Right atrium auricular region (tissue), 2 donors: ENCODE measurements around the gene LSM14A. TPM values are rescaled to one million over a fixed set of nuclear protein-coding genes. Genes with fewer than 3 reads are reported as not detected.

ENCODE experiments used
- DNase-seq: peaks from one replicate; pipeline ENCODE4 v3.0.0-alpha.2; 2019; ENCODE audit warnings: low spot score
- H3K27ac ChIP-seq, 2 donors: fragments of 200-600 bp; sonication (generic); 1 replicate in 1 of 2; 2 replicates in 1 of 2; pipeline ENCODE4 v1.5.1; 2016 to 2019
- H3K27me3 ChIP-seq, 2 donors: fragments of 200-600 bp; sonication (generic); one replicate each; pipeline versions ENCODE4 v1.5.1 to v1.6.0; 2017 to 2019
- H3K36me3 ChIP-seq: fragments of 200-600 bp; sonication (generic); one replicate; pipeline ENCODE4 v1.5.1; 2016
- H3K4me1 ChIP-seq, 2 donors: fragments of 200-600 bp; sonication (generic); one replicate each; pipeline versions ENCODE4 v1.5.1 to v1.6.0; 2017 to 2019
- H3K4me3 ChIP-seq, 2 donors: fragments of 200-600 bp; sonication (generic); 1 replicate in 1 of 2; 2 replicates in 1 of 2; pipeline ENCODE4 v1.5.1; 2017 to 2019; ENCODE audit warnings: mild to moderate bottlenecking in 1 of 2, moderate library complexity in 1 of 2
- H3K9me3 ChIP-seq, 2 donors: fragments of 200-600 bp; sonication (generic); one replicate each; pipeline ENCODE4 v1.5.1; 2019
- CTCF ChIP-seq, 2 donors: fragments of 200-600 bp; sonication (generic); IDR thresholded peaks; one replicate each; pipeline ENCODE4 v1.5.1; 2019; ENCODE audit warnings: antibody characterized with exemption in 2 of 2
- total RNA-seq, 2 donors: library from RNA; depleted of rRNA; stranded (reverse); fragments of >200 nt; gene quantifications; one replicate each; pipeline ENCODE4 v1.1.0, GENCODE V29; 2016

LSM14A gene
- total RNA-seq, 2 donors from 2014 or later = 60.3 to 80.2 TPM

DNA sequence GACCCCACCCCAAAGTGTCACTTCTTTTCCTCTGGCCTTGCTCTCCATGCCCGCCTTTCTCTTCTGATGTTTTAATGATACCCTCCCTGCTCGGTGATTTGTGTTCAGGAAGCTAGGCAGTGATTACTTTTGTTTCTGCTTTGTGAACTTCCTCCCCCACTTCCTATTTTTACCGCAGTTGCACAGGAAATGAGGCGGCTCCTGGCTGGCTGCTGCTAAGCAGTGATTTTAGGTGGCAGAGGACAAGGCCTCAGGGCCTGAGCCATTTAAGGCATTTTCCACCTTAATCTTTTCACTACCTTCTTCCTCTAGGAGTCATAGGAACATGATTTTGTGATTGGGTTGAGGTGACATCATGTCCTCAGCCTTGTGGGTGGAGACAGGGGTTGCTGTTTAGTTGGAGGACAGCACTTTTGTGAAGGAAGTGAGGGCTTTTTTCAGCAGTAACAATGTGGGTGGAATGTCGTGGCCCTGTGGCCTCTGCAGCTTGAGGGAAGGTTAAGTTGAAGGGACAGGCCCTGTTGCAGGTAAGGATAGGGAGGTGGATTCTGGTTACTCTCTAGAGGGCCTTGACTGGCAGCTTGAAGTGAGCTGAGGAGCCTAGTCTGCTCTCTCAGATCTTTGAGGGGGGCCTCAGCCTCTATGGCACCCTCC is 97.8 kb downstream of the LSM14A start:
- peak overlapping the region in 1 of 2 donors; percentile 9 for H3K4me3 ChIP-seq
- no peak for TF ChIP-seq CTCF (IDR thresholded peaks at IDR 0.05)

DNA sequence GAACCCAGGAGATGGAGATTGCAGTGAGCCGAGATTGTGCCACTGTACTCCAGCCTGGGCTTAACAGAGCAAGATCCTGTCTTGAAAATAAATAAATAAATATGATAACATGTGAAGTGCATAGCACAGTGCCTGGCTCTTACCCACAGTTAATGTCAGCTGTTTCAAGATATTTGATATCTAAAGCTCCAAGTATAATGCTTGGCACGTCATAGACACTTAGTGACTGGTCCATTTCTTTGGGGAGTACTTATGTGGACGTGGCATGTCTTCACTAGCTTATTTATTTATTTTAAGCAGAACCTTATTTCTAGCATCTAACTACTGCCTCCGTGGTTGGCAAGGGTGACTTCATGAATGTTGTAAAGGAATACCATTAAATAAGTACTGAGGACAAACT is 100.8 kb downstream of the LSM14A start:
- no peak overlapping the region for H3K4me3 ChIP-seq
- peaks cover 0 to 70% of the 10 kb centered on the region in 2 donors for H3K4me1 ChIP-seq
- DNase-seq = no peak
- peak overlapping the region in 1 of 2 donors; percentile 49 for H3K27ac ChIP-seq
- no peaks in the 10 kb centered on the region for H3K36me3 ChIP-seq
- TF ChIP-seq CTCF (IDR thresholded peaks at IDR 0.05) = no peak
- H3K9me3 ChIP-seq = no peaks in the 10 kb centered on the region
- no peaks in the 10 kb centered on the region for H3K27me3 ChIP-seq

More for the DNA sequence above, 97.8 kb downstream of the LSM14A start:
- Histone ChIP-seq H3K9me3 (no peaks in the 10 kb centered on the region), H3K36me3 (no peaks in the 10 kb centered on the region), H3K4me1 (peaks cover 0 to 63% of the 10 kb centered on the region in 2 donors), H3K27ac (peak overlapping the region; percentile 84 to 87), H3K27me3 (no peaks in the 10 kb centered on the region)
- peak; percentile 78 for DNase-seq

DNA sequence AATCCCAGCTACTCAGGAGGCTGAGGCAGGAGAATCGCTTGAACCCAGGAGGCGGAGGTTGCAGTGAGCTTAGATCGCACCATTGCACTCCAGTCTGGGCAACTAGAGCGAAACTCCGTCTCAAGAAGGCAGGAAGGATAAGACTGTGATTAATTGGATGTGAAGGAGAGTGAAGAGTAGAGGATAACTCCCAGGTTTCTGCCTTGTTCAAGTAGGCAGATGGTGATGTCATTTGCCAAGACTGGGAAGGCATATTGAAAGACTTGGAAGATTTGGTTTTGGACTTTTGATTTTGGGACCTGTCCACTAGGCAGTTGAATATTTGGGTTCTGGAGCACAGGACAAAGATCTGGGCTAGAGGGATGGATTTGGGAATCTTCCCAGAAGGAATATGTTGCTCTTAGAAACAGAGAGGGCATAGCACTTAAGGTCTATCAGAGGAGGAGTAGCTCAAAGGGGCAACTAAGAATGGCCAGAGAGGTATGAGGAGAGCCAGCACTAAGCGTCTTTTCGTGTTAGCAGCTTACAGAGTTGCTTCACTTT is 102.1 kb downstream of the LSM14A start:
- DNase-seq = no peak
- TF ChIP-seq CTCF (IDR thresholded peaks at IDR 0.05) = no peak
- Histone ChIP-seq H3K27ac (peak overlapping the region; percentile 49 to 58), H3K27me3 (no peaks in the 10 kb centered on the region), H3K4me3 (no peak overlapping the region), H3K4me1 (peaks cover 0 to 63% of the 10 kb centered on the region in 2 donors), H3K9me3 (no peaks in the 10 kb centered on the region), H3K36me3 (no peaks in the 10 kb centered on the region)

GRCh38 chr19:34274827-34275625 is 102.7 kb downstream of the LSM14A start:
- Histone ChIP-seq H3K27ac (peak overlapping the region; percentile 49 to 58), H3K9me3 (no peaks in the 10 kb centered on the region), H3K4me1 (peaks cover 0 to 56% of the 10 kb centered on the region in 2 donors), H3K36me3 (no peaks in the 10 kb centered on the region), H3K4me3 (no peak overlapping the region), H3K27me3 (no peaks in the 10 kb centered on the region)
- DNase-seq = no peak
- no peak for TF ChIP-seq CTCF (IDR thresholded peaks at IDR 0.05)

DNA sequence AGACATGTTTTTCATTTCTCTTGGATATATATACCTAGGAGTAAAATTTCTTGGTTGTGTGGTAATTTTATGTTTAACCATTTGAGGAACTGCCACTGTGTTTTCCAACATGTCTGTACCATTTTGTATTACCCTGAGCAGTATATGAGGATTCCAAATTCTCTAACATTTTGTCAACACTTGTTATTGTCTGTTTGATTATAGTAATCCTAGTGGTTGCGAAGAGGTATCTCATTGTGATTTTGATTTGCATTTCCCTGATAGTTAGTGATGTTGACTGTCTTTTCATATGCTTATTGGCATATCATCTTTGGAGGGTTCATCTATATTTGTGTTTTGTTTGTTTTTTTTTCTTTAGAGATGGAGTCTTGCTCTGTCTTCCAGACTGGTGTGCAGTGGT is 103.4 kb downstream of the LSM14A start:
- TF ChIP-seq CTCF (IDR thresholded peaks at IDR 0.05) = no peak
- Histone ChIP-seq H3K27ac (no peak overlapping the region), H3K4me1 (peaks cover 0 to 50% of the 10 kb centered on the region in 2 donors)

More for the DNA sequence above, 103.4 kb downstream of the LSM14A start:
- Histone ChIP-seq H3K4me3 (no peak overlapping the region), H3K27me3 (no peaks in the 10 kb centered on the region), H3K9me3 (no peaks in the 10 kb centered on the region), H3K36me3 (no peaks in the 10 kb centered on the region)
- no peak for DNase-seq
